Right lobe of liver (tissue), 4 donors: ENCODE results near the gene TNPO2.

Experiments
- POLR2A ChIP-seq: fragments of 450-650 bp; IDR thresholded peaks from one replicate; pipeline ENCODE4 v1.6.1; 2017; ENCODE audit warnings: antibody characterized with exemption, mild to moderate bottlenecking
- TF ChIP-seq, protein P1 (sequence below), 4 donors: fragments of 200-600 bp in 3 of 4; fragments of 450-650 bp in 1 of 4; IDR thresholded peaks; one replicate each; pipeline versions ENCODE4 v1.5.1 to v1.8.0; 2016 to 2022; ENCODE audit warnings: antibody characterized with exemption in 4 of 4, mild to moderate bottlenecking in 2 of 4
- donor health status: DM: no; HTN: no; CAD: no.
- donor health status: DM: no; HTN: no; CAD: no.
- donor health status: DM: no; HTN: yes; CAD: no.

DNA sequence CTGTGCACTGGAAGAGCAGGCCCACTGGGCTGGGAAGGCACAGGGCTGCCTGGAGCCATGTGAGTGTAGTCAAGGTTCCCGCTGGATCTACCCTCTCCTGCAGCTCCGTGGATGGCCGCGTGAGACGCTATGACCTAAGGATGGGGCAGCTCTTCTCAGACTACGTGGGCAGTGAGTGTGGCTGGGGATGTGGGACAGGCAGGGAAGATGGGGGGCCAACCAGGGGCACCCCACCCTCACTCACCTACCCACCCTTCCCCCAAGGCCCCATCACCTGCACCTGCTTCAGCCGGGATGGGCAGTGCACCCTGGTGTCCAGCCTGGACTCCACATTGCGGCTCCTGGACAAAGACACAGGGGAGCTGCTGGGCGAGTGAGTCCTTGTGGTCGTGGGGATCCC lies 51.0 kb downstream of the TNPO2 start:
- TF ChIP-seq POLR2A: no peak
- TF ChIP-seq, protein P1, sequence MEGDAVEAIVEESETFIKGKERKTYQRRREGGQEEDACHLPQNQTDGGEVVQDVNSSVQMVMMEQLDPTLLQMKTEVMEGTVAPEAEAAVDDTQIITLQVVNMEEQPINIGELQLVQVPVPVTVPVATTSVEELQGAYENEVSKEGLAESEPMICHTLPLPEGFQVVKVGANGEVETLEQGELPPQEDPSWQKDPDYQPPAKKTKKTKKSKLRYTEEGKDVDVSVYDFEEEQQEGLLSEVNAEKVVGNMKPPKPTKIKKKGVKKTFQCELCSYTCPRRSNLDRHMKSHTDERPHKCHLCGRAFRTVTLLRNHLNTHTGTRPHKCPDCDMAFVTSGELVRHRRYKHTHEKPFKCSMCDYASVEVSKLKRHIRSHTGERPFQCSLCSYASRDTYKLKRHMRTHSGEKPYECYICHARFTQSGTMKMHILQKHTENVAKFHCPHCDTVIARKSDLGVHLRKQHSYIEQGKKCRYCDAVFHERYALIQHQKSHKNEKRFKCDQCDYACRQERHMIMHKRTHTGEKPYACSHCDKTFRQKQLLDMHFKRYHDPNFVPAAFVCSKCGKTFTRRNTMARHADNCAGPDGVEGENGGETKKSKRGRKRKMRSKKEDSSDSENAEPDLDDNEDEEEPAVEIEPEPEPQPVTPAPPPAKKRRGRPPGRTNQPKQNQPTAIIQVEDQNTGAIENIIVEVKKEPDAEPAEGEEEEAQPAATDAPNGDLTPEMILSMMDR (IDR thresholded peaks at IDR 0.05): no peak
